GM19193 (cell line): ENCODE results near the gene EMD.

Source experiments
- POLR2A ChIP-seq: IDR thresholded peaks from 4 replicates; pipeline ENCODE4 v1.6.1; 2011; ENCODE audit not compliant: insufficient read depth, insufficient read length; ENCODE audit errors: extremely low read depth

EMD gene

DNA sequence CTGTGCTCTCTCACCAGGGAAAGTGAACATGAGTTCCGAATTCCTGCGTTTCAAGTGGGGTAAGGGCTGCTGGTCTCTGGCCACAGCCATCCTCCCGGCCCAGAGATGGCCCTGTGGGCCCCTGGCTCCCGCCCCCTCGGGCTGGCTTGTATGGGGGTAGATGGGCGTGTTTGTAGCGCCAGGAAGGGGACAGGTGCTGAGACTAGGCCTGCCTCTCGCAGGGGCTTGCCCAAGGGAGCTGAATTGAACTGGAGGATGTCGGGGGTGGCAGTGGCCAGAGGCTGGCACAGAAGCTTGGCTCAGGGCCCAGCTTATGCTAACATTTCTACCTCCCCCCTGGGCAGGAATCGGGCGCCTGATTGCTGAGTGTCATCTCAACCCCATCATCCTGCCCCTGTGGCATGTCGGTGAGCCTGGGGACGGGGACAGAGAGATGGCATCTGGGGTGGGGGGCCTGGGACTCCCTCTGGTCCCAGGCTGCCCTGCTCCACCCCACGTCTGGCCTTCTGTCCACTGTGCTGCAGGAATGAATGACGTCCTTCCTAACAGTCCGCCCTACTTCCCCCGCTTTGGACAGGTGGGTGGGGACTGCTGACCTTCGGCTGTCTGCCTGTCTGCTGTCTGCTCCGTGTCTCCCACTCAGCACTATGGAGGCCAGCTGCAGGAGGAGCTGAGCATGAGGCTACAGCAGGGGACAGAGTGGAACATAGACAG, 40.8 kb downstream of the EMD start:
- TF ChIP-seq POLR2A = no peak

DNA sequence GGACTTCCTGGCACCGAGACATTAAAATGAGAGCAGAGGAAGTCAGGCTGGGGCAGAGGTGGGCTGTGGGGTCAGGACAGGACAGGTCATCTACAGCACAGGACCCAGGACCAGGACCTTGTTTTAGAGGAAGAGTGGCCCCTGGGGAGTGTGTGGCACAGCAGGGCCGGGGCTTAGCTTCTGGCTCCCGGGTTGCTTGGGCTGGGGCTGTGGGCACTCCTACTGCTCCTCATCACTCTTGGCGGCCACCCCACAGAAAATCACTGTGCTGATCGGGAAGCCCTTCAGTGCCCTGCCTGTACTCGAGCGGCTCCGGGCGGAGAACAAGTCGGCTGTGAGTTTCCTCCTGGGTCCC, 41.3 kb downstream of the EMD start:
- TF ChIP-seq POLR2A = no peak

DNA sequence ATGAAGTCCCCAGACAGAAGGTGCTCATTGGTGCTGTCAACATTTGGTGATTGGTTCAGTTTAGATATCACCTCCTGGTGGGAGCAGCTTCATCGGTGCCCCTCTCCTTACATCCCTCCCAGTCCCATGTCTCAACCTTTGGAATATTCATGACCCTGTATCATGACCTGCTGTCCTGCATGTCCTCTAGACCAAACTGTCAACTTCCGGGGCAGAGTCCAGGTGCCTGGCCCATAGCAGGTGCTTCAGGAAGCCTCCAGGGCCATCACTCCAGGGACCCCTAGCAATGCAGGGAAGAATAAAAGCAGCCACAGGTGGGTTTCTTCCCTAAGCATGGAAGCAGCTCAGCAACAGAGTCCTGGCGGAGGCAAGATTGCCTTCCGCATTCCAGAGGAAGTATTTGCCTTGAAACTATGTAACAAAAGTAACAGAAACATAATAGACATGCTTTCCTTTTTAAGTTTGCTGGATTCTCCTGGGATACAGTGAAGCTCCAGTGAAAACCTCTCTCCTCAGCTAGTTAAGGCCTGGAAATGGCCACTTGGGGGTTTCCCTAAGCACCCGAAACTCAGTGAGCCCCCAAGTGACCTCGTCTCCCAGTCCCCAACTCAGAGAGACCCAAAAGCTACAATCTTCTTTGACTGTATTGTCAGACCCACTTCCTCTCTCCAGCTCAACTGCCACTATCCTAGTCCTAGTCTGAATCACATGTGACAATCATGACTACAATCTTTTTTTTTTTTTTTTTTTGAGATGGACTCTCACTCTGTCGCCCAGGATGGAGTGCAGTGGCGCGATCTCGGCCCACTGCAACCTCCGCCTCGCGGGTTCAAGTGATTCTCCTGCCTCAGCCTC, 48.0 kb downstream of the EMD start:
- no peak for TF ChIP-seq POLR2A

DNA sequence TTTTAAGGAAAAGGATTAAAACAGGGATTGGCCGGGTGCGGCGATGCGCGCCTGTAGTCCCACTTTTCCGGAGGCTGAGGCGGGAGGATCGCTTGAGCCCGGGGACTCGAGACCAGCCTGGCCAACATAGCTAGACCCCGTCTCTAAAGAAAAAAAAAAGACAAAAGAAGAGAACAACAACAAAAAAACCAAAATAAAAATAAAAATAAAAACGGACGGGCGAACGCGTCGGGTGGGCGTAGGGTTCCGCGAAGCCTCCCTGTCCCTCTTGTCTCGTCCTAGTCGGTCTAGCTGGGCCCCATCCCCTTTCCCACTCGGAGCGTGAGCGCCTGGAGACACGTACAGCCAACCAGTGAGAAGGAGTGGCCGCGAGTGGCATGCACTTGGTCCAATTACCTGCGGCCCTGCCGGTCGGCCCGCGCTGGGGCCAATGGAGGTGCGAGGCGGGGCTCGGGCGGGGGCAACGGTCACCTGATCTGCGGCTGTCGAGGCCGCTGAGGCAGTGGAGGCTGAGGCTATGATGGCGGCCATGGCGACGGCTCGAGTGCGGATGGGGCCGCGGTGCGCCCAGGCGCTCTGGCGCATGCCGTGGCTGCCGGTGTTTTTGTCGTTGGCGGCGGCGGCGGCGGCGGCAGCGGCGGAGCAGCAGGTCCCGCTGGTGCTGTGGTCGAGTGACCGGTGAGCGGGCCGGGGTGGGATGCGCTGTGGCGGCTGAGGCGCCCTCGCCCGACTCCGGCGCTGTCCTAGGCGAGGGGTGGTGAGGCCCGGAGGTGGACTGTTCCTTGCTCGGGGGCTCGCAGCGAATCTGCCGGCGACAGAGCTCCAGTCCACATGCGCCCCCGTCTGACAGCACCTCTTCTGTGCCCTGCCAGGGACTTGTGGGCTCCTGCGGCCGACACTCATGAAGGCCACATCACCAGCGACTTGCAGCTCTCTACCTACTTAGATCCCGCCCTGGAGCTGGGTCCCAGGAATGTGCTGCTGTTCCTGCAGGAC, 49.4 kb downstream of the EMD start, which contains the start of gene ATP6AP1:
TSS of gene ATP6AP1 (plus strand) at position 502 of the 996 bp plus-strand sequence. CDS start at position 518, 16 bp downstream.
- peak; percentile 48 for TF ChIP-seq POLR2A

DNA sequence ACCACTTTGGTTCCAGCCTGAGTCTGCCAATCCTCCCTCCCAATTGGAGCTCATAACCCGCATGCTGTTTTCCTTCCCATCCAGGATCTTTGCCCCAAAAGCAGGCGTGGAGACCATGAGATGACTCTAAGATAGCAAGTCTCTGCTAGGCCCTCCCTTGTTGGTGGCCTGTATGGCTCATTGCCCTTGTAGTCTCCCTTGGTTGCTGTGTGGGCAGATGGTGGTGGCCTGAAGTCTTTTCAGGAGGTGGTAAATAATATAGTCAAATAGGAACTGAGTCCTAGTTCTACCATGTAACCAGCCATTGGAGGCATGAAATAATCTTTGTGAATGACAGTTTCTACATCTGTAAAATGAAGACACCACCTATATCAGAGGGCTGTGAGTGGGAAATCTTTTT, 50.6 kb downstream of the EMD start:
- no peak for TF ChIP-seq POLR2A

DNA sequence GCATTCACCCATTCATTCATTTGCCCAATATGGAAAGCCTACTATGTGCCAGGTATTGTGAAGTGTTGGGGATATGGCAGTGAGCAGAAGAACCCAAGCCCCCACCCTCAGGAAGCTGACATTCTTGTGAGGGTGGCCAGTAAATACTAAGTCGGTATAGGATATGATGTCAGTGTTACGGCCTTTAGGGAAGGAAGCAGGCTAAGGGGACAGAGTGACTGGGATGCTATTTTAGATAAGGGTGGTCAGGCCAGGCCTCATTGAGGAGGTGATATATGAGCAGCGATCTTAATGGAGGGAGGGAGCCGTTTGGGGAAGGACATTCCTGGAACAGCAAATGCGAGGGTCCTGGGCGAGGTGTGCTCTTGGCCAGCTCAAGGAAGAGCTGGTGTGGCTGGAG, 51.4 kb downstream of the EMD start:
- TF ChIP-seq POLR2A = no peak

DNA sequence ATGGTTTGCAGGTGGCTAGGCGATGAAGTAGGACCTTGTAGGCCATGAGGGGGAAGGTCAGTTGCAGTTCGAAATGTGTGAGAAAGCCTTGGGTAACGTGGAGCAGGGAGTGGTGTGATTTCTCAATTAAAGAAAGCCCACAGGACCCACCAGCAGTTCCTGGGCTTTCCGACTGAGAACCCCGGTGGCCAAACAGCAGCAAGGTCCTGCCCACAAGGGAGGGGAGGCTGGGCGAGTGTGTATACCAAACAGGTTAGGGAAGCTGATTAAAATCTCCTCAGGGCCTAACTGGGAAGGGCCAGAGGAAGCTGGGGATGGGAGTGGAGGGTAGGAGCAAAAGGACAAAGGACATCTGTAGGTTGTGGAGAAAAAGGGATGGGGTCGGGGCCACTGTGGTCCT, 51.8 kb downstream of the EMD start:
- no peak for TF ChIP-seq POLR2A
